ENCODE results near the gene ELL.

- TF ChIP-seq, protein P1, sequence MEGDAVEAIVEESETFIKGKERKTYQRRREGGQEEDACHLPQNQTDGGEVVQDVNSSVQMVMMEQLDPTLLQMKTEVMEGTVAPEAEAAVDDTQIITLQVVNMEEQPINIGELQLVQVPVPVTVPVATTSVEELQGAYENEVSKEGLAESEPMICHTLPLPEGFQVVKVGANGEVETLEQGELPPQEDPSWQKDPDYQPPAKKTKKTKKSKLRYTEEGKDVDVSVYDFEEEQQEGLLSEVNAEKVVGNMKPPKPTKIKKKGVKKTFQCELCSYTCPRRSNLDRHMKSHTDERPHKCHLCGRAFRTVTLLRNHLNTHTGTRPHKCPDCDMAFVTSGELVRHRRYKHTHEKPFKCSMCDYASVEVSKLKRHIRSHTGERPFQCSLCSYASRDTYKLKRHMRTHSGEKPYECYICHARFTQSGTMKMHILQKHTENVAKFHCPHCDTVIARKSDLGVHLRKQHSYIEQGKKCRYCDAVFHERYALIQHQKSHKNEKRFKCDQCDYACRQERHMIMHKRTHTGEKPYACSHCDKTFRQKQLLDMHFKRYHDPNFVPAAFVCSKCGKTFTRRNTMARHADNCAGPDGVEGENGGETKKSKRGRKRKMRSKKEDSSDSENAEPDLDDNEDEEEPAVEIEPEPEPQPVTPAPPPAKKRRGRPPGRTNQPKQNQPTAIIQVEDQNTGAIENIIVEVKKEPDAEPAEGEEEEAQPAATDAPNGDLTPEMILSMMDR (conservative IDR thresholded peaks at IDR 0.05; ENCODE audit: low read depth in 2 of 2): no peak
- TF ChIP-seq POLR2AphosphoS5 (IDR thresholded peaks at IDR 0.05; ENCODE audit: low read depth) (no peak), EZH2 (IDR thresholded peaks at IDR 0.05; ENCODE audit: low read depth, unreplicated experiment) (no peak), EZH2phosphoT487 (IDR thresholded peaks at IDR 0.05; ENCODE audit: unreplicated experiment) (no peak), ZNF331 (CRISPR knock-in tag; IDR thresholded peaks at IDR 0.05; ENCODE audit: low read depth) (no peak), REST (IDR thresholded peaks at IDR 0.05; ENCODE audit: unreplicated experiment) (no peak), CREB1 (CRISPR knock-in tag; IDR thresholded peaks at IDR 0.05; ENCODE audit: low read depth) (no peak), STAT1 (IDR thresholded peaks at IDR 0.05; ENCODE audit: unreplicated experiment) (no peak), ZNF114 (CRISPR knock-in tag; IDR thresholded peaks at IDR 0.05) (no peak), JUNB (IDR thresholded peaks at IDR 0.05; ENCODE audit: unreplicated experiment) (no peak)
Measured at GRCh38 chr19:18432275-18433014, 89.4 kb downstream of the ELL start.
